NT2/D1 (cell line): Measurements from ENCODE around the gene MALRD1.

Source experiments
- SUZ12 ChIP-seq: IDR thresholded peaks from 2 replicates; pipeline ENCODE4 v1.6.1; 2011; ENCODE audit not compliant: insufficient read length, insufficient read depth; ENCODE audit errors: extremely low read depth
- YY1 ChIP-seq: IDR thresholded peaks from 2 replicates; pipeline ENCODE4 v1.6.1; 2011; ENCODE audit not compliant: insufficient read length, insufficient read depth

- no peak for TF ChIP-seq YY1
- no peak for TF ChIP-seq SUZ12
Observed at GRCh38 chr10:19561181-19561580, 512.6 kb downstream of the MALRD1 start.
